HEK293 (cell line): ENCODE data around the gene TTN.

Source experiments
- CTCF ChIA-PET: fragments of 350-600 bp; formaldehyde crosslinking; extraction: SDS; loops from one replicate; lab custom pipeline; 2021; ENCODE audit warnings: antibody characterized with exemption; lab: Yijun Ruan, JAX
- POLR2A ChIA-PET: fragments of 300-600 bp; formaldehyde crosslinking; extraction: SDS; loops from one replicate; lab custom pipeline; 2020; ENCODE audit warnings: antibody characterized with exemption, inconsistent platforms; lab: Yijun Ruan, JAX
- H3K27ac ChIP-seq: fragments of 200-500 bp; sonication (Bioruptor generic); 2 replicates; pipeline ENCODE4 v1.5.1; 2014; ENCODE audit warnings: low read depth, low read length, control low read depth, inconsistent platforms; ENCODE audit errors: extremely low read depth
- H3K36me3 ChIP-seq, 2 experiments: fragments of 200-500 bp in 1 of 2; sonication (Bioruptor generic) in 1 of 2; 1 replicate in 1 of 2; 2 replicates in 1 of 2; pipeline ENCODE4 v1.5.1; 2014 to 2017; ENCODE audit warnings: inconsistent platforms in 2 of 2, low read length in 2 of 2; ENCODE audit not compliant: control insufficient read depth in 2 of 2, insufficient read depth in 1 of 2
- H3K4me1 ChIP-seq: fragments of 200-500 bp; sonication (Bioruptor generic); 2 replicates; pipeline ENCODE4 v1.5.1; 2014; ENCODE audit warnings: mild to moderate bottlenecking, low read length, inconsistent platforms; ENCODE audit not compliant: control insufficient read depth, insufficient read depth
- H3K4me3 ChIP-seq: 2 replicates; pipeline ENCODE4 v1.5.1; 2011; ENCODE audit warnings: low read depth, mild to moderate bottlenecking, control low read depth, low read length, moderate library complexity
- H3K9me3 ChIP-seq: fragments of 200-500 bp; sonication (Bioruptor generic); 2 replicates; pipeline ENCODE4 v1.5.1; 2014; ENCODE audit warnings: low read depth, low read length, inconsistent platforms; ENCODE audit not compliant: control insufficient read depth, insufficient read depth
- KLF1 ChIP-seq: fragments of 450-650 bp; formaldehyde crosslinking; IDR thresholded peaks from 2 replicates; pipeline ENCODE4 v1.5.1; 2016; ENCODE audit warnings: missing biosample characterization, missing genetic modification characterization
- KLF10 ChIP-seq: fragments of 450-650 bp; IDR thresholded peaks from 2 replicates; pipeline ENCODE4 v1.5.1; 2018; ENCODE audit warnings: missing biosample characterization, mild to moderate bottlenecking, missing genetic modification characterization
- ZFP69B ChIP-seq: fragments of 450-650 bp; formaldehyde crosslinking; IDR thresholded peaks from 2 replicates; pipeline ENCODE4 v1.5.1; 2016; ENCODE audit warnings: missing biosample characterization, missing genetic modification characterization
- ZIC2 ChIP-seq: fragments of 450-650 bp; formaldehyde crosslinking; IDR thresholded peaks from 2 replicates; pipeline ENCODE4 v1.5.1; 2016; ENCODE audit warnings: missing biosample characterization, missing genetic modification characterization
- ZNF10 ChIP-seq: fragments of 450-650 bp; formaldehyde crosslinking; IDR thresholded peaks from 2 replicates; pipeline ENCODE4 v1.5.1; 2017; ENCODE audit warnings: missing biosample characterization, missing genetic modification characterization
- ZNF148 ChIP-seq: fragments of 450-650 bp; formaldehyde crosslinking; IDR thresholded peaks from 2 replicates; pipeline ENCODE4 v1.5.0; 2017; ENCODE audit warnings: missing biosample characterization, missing genetic modification characterization, borderline replicate concordance
- ZNF155 ChIP-seq: fragments of 450-650 bp; formaldehyde crosslinking; IDR thresholded peaks from 2 replicates; pipeline ENCODE4 v1.5.1; 2016; ENCODE audit warnings: missing biosample characterization, missing genetic modification characterization
- ZNF157 ChIP-seq: fragments of 450-650 bp; formaldehyde crosslinking; IDR thresholded peaks from 2 replicates; pipeline ENCODE4 v1.5.1; 2016; ENCODE audit warnings: missing biosample characterization, missing genetic modification characterization
- ZNF221 ChIP-seq: fragments of 450-650 bp; formaldehyde crosslinking; IDR thresholded peaks from 2 replicates; pipeline ENCODE4 v1.5.1; 2017; ENCODE audit warnings: missing biosample characterization, missing genetic modification characterization, borderline replicate concordance
- ZNF266 ChIP-seq: fragments of 450-650 bp; formaldehyde crosslinking; IDR thresholded peaks from 2 replicates; pipeline ENCODE4 v1.5.1; 2016; ENCODE audit warnings: missing biosample characterization, missing genetic modification characterization, low read depth
- ZNF302 ChIP-seq: fragments of 450-650 bp; formaldehyde crosslinking; IDR thresholded peaks from 2 replicates; pipeline ENCODE4 v1.5.1; 2016; ENCODE audit warnings: missing biosample characterization, missing genetic modification characterization, low read depth
- ZNF391 ChIP-seq: fragments of 450-650 bp; formaldehyde crosslinking; IDR thresholded peaks from 2 replicates; pipeline ENCODE4 v1.5.1; 2016; ENCODE audit warnings: low read depth, missing biosample characterization, missing genetic modification characterization, borderline replicate concordance
- ZNF426 ChIP-seq: fragments of 450-650 bp; formaldehyde crosslinking; IDR thresholded peaks from 2 replicates; pipeline ENCODE4 v1.5.1; 2017; ENCODE audit warnings: missing biosample characterization, missing genetic modification characterization, mild to moderate bottlenecking, inconsistent platforms, moderate library complexity
- ZNF549 ChIP-seq: fragments of 450-650 bp; IDR thresholded peaks from 2 replicates; pipeline ENCODE4 v1.5.1; 2018; ENCODE audit warnings: missing biosample characterization, missing genetic modification characterization, mild to moderate bottlenecking, inconsistent platforms, moderate library complexity
- ZNF664 ChIP-seq: fragments of 450-650 bp; formaldehyde crosslinking; IDR thresholded peaks from 2 replicates; pipeline ENCODE4 v1.5.1; 2016; ENCODE audit warnings: missing biosample characterization, missing genetic modification characterization
- ZNF768 ChIP-seq: fragments of 450-650 bp; formaldehyde crosslinking; IDR thresholded peaks from 2 replicates; pipeline ENCODE4 v1.5.1; 2018; ENCODE audit warnings: missing biosample characterization, mild to moderate bottlenecking, missing genetic modification characterization
- ZNF792 ChIP-seq: fragments of 450-650 bp; formaldehyde crosslinking; IDR thresholded peaks from 2 replicates; pipeline ENCODE4 v1.5.1; 2016; ENCODE audit warnings: missing biosample characterization, missing genetic modification characterization
- ZXDB ChIP-seq: fragments of 450-650 bp; formaldehyde crosslinking; IDR thresholded peaks from 2 replicates; pipeline ENCODE4 v1.5.1; 2016; ENCODE audit warnings: missing biosample characterization, missing genetic modification characterization
- TF ChIP-seq, protein P1 (sequence below): fragments of 450-650 bp; formaldehyde crosslinking; IDR thresholded peaks from 2 replicates; pipeline ENCODE4 v1.5.1; 2016; ENCODE audit warnings: missing biosample characterization, missing genetic modification characterization
- TF ChIP-seq, protein P2 (sequence below): fragments of 450-650 bp; formaldehyde crosslinking; IDR thresholded peaks from 2 replicates; pipeline ENCODE4 v1.5.1; 2016; ENCODE audit warnings: missing biosample characterization, missing genetic modification characterization
- TF ChIP-seq, protein P3 (sequence below): fragments of 450-650 bp; formaldehyde crosslinking; IDR thresholded peaks from 2 replicates; pipeline ENCODE4 v1.5.1; 2016; ENCODE audit warnings: missing biosample characterization, missing genetic modification characterization
- TF ChIP-seq, protein P4 (sequence below): fragments of 450-650 bp; formaldehyde crosslinking; IDR thresholded peaks from 2 replicates; pipeline ENCODE4 v1.5.1; 2016; ENCODE audit warnings: missing biosample characterization, missing genetic modification characterization
- TF ChIP-seq, protein P5 (sequence below): fragments of 450-650 bp; formaldehyde crosslinking; IDR thresholded peaks from 2 replicates; pipeline ENCODE4 v1.5.1; 2017; ENCODE audit warnings: missing biosample characterization, missing genetic modification characterization

TTN gene

DNA sequence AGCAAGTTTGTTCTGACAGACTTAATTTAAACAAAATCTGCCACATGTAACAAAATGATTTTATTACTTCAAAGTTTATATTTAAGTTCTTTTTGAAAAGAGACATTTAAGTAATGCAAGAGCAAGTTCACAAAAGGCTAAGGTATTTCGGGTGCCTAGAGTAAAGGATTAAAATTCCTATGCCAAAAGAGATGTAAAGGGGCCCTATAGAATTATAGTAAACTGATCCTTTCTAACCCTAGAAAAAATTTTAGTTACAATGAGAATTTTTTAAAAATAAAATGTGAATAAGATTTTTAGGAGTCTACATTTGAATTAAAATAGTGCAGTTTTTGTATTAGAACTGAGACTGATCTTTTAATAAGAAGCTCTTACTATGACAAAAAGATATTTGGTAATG lies 179.8 kb downstream of the TTN start:
- H3K36me3 ChIP-seq, result no peaks in the 10 kb centered on the region
- ChIA-PET POLR2A (no interaction called here), CTCF (interaction anchor here (1.6 kb wide), 1 partner anchor 11 kb away, joined by 3 read pairs; no protein-coding TSS in a partner anchor)
- no peak overlapping the region for H3K4me3 ChIP-seq
- TF ChIP-seq ZIC2 (no peak), ZNF549 (no peak), ZNF157 (tag by site-specific recombination) (no peak), KLF1 (tag by site-specific recombination) (no peak), ZNF391 (tag by site-specific recombination) (no peak), ZNF221 (tag by site-specific recombination) (no peak), ZNF426 (tag by site-specific recombination) (no peak), KLF10 (tag by site-specific recombination) (no peak), ZNF155 (tag by site-specific recombination) (no peak)
- TF ChIP-seq, protein P1, sequence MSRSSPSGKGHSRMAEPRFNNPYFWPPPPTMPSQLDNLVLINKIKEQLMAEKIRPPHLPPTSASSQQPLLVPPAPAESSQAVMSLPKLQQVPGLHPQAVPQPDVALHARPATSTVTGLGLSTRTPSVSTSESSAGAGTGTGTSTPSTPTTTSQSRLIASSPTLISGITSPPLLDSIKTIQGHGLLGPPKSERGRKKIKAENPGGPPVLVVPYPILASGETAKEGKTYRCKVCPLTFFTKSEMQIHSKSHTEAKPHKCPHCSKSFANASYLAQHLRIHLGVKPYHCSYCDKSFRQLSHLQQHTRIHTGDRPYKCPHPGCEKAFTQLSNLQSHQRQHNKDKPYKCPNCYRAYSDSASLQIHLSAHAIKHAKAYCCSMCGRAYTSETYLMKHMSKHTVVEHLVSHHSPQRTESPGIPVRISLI (tag by site-specific recombination), result no peak
- TF ChIP-seq, protein P2, sequence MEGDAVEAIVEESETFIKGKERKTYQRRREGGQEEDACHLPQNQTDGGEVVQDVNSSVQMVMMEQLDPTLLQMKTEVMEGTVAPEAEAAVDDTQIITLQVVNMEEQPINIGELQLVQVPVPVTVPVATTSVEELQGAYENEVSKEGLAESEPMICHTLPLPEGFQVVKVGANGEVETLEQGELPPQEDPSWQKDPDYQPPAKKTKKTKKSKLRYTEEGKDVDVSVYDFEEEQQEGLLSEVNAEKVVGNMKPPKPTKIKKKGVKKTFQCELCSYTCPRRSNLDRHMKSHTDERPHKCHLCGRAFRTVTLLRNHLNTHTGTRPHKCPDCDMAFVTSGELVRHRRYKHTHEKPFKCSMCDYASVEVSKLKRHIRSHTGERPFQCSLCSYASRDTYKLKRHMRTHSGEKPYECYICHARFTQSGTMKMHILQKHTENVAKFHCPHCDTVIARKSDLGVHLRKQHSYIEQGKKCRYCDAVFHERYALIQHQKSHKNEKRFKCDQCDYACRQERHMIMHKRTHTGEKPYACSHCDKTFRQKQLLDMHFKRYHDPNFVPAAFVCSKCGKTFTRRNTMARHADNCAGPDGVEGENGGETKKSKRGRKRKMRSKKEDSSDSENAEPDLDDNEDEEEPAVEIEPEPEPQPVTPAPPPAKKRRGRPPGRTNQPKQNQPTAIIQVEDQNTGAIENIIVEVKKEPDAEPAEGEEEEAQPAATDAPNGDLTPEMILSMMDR (tag by site-specific recombination), result no peak
- H3K4me1 ChIP-seq, result no peaks in the 10 kb centered on the region
- no peaks in the 10 kb centered on the region for H3K9me3 ChIP-seq
- H3K27ac ChIP-seq, result no peak overlapping the region

DNA sequence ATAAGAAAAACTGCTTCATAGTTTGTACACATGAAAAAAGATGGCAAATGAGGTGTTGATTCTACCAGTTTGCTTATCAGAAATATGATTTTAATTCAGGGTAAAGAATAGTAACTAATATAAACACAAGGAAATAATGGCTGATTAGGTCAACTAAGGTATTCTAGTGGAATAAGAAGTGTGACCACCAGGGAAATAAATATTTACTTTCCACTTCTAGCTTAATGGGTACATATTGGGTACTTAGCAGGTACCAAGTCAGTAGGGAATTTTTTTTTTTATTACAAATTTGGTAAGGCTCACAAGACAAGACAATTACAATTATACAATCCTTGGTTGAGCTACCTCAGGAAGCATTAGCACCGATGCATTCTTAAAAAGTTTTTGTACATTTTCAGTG lies 191.3 kb downstream of the TTN start:
- ChIA-PET CTCF (interaction anchor here (0.6 to 1.5 kb wide), 2 partner anchors 11 to 1171 kb away, joined by 3 to 4 read pairs; no protein-coding TSS in a partner anchor), POLR2A (no interaction called here)
- Histone ChIP-seq H3K4me1 (no peaks in the 10 kb centered on the region), H3K4me3 (no peak overlapping the region), H3K27ac (no peak overlapping the region), H3K36me3 (peaks cover 0 to 17% of the 10 kb centered on the region in 2 experiments; a peak in 1 of 3 replicates), H3K9me3 (no peaks in the 10 kb centered on the region)
- TF ChIP-seq ZIC2 (no peak), ZNF768 (tag by site-specific recombination) (no peak), ZFP69B (tag by site-specific recombination) (no peak), ZNF148 (tag by site-specific recombination) (no peak), ZNF266 (tag by site-specific recombination) (no peak), ZNF664 (tag by site-specific recombination) (no peak), ZNF792 (tag by site-specific recombination) (no peak), ZNF10 (no peak), ZNF302 (tag by site-specific recombination) (no peak), ZXDB (tag by site-specific recombination) (no peak)
- TF ChIP-seq, protein P3, sequence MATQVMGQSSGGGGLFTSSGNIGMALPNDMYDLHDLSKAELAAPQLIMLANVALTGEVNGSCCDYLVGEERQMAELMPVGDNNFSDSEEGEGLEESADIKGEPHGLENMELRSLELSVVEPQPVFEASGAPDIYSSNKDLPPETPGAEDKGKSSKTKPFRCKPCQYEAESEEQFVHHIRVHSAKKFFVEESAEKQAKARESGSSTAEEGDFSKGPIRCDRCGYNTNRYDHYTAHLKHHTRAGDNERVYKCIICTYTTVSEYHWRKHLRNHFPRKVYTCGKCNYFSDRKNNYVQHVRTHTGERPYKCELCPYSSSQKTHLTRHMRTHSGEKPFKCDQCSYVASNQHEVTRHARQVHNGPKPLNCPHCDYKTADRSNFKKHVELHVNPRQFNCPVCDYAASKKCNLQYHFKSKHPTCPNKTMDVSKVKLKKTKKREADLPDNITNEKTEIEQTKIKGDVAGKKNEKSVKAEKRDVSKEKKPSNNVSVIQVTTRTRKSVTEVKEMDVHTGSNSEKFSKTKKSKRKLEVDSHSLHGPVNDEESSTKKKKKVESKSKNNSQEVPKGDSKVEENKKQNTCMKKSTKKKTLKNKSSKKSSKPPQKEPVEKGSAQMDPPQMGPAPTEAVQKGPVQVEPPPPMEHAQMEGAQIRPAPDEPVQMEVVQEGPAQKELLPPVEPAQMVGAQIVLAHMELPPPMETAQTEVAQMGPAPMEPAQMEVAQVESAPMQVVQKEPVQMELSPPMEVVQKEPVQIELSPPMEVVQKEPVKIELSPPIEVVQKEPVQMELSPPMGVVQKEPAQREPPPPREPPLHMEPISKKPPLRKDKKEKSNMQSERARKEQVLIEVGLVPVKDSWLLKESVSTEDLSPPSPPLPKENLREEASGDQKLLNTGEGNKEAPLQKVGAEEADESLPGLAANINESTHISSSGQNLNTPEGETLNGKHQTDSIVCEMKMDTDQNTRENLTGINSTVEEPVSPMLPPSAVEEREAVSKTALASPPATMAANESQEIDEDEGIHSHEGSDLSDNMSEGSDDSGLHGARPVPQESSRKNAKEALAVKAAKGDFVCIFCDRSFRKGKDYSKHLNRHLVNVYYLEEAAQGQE (tag by site-specific recombination), result no peak
- TF ChIP-seq, protein P4, sequence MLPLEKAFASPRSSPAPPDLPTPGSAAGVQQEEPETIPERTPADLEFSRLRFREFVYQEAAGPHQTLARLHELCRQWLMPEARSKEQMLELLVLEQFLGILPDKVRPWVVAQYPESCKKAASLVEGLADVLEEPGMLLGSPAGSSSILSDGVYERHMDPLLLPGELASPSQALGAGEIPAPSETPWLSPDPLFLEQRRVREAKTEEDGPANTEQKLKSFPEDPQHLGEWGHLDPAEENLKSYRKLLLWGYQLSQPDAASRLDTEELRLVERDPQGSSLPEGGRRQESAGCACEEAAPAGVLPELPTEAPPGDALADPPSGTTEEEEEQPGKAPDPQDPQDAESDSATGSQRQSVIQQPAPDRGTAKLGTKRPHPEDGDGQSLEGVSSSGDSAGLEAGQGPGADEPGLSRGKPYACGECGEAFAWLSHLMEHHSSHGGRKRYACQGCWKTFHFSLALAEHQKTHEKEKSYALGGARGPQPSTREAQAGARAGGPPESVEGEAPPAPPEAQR (tag by site-specific recombination), result no peak
- TF ChIP-seq, protein P5, sequence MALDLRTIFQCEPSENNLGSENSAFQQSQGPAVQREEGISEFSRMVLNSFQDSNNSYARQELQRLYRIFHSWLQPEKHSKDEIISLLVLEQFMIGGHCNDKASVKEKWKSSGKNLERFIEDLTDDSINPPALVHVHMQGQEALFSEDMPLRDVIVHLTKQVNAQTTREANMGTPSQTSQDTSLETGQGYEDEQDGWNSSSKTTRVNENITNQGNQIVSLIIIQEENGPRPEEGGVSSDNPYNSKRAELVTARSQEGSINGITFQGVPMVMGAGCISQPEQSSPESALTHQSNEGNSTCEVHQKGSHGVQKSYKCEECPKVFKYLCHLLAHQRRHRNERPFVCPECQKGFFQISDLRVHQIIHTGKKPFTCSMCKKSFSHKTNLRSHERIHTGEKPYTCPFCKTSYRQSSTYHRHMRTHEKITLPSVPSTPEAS, result no peak
